CD4-positive, alpha-beta T cell treated with Interleukin-17A for 1 hour (primary cell): ENCODE data around the gene IL2RA.
A peak's percentile ranks its signal among the peaks of the same experiment; 100 is the strongest.

ENCODE experiments used
- DNase-seq: peaks from one replicate; pipeline ENCODE4 v3.0.0-alpha.2; 2020

The IL2RA gene

GRCh38 chr10:6037422-6037821, 24.7 kb downstream of the IL2RA start:
- no peak for DNase-seq

GRCh38 chr10:6036861-6037321, 25.3 kb downstream of the IL2RA start:
- DNase-seq: peak; percentile 39

DNA sequence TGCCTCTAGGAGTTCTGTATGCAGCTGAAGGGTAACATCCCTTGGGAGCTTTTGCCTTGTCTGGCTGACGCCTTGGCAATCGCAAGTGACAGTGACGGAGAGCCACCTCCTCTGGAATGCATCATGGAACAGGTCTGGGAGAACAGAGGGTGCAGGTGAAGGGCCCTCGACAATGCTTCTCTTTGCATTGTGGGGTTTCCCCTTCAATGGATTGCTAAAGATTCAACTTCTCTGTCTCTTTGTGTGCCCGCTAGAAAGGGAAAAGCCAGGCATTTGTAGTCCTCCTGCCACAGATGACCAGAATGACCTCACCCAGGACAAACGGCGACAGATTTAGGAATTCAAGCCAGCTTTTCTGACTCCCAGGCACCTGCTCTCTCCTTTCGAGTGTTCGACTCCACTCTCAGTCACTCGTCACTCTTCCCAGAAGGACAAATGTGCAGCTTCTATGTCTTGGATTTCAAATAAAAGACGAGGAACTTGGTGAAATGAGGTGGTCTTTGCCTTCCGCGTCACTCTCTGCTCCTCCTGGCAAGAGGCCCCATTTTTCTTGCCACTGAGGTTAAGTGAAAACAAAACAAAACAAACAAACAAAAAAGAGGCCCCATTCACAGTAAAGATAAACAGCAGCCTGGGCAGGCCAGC, 26.1 kb downstream of the IL2RA start:
- DNase-seq: no peak

GRCh38 chr10:6035101-6035834, 26.9 kb downstream of the IL2RA start:
- no peak for DNase-seq

GRCh38 chr10:6034371-6034770, 27.8 kb downstream of the IL2RA start:
- no peak for DNase-seq

- no peak for DNase-seq
Measured at GRCh38 chr10:6033954-6034353, 28.2 kb downstream of the IL2RA start.

DNA sequence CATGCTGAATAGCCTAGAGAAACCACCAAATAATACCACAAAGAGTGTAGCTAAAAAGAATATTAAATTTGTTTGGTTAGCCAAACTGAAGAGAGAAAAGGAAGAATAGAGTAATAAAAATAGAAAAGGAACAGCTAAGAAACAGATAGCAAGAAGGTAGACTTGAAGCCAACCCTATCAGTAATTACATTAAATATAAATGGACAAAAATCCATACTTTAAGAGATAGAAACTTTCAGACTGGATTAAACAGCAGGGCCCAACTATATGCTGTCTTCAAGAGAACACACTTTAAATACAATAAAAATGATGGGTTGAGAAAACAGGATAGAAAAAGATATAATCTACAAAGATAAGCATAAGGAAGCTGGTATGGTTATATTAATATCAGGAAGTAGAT, 31.2 kb downstream of the IL2RA start:
- no peak for DNase-seq

GRCh38 chr10:6030217-6030616, 31.9 kb downstream of the IL2RA start:
- DNase-seq: no peak

DNA sequence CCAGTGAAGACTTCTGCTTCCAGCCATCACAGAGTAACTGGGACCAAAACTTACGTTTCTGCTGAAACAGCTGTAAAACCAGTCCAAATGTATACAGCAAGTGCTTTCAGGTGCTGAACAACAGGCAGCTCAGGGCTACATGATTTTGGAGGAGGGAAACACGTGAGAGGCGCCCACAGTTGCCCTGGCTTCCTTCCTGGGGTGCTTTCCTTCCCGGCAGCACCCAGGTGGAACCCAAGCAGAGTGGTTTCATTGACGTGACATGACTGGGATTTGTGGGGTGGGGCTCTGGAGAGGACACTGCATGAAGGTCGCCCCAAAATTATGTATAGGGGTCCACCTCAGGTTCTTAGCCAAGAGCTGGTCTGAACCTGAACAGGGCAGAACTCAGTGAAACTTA, 34.2 kb downstream of the IL2RA start:
- no peak for DNase-seq

GRCh38 chr10:6025683-6026255, 36.4 kb downstream of the IL2RA start:
- DNase-seq: no peak

- no peak for DNase-seq
Measured at GRCh38 chr10:6024334-6024682, 37.9 kb downstream of the IL2RA start.

DNA sequence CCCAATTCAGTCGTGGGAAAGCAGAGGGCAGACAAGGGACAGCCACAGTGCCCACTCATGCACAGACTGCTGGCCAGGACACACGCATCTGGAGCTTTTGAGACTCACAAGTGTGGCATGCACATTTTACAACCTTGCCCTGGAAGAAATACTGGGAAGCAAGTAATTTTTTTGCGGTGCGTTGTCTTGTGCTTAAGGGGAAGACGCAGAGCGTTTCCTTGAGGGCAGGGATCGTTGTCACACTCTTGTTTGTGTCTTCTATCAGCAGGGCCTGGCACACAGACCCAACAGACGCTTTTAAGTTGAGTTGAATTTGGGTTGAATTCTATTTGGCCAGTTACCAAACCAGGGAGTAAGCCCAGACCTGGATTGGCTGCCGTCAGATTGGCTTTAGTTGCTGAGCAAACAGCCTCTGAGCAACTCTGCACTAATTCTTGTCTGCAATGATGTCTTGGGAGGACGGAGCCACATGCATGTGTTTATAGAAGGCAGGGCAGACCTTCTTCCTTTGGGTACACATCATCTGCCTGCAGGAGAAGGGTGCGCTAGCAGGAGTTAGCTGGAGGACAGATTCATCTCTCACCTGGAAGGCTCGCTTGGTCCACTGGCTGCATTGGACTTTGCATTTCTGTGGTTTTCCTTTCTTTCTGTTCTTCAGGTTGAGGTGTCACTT, 38.4 kb downstream of the IL2RA start:
- no peak for DNase-seq

DNA sequence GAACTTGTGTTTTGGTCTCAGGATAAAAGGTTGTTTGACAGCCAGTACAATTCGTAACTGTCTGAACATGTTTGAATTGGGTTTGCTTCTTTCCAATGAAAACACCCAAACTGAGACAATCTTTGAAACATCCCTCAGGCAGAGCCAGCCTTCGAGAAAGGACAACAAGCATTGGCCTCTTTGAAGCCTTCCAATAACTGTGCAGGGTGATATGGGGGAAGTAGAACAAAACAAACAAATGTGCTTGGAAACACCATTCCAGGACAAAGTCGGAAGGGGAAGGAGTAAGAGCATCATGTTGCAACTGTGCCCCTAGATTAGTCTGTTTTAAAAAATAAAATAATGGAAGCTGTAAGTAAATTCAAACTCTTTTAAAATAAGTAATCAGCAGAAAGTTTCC, 39.5 kb downstream of the IL2RA start:
- no peak for DNase-seq

- DNase-seq: no peak
Measured at GRCh38 chr10:6020826-6021225, 41.3 kb downstream of the IL2RA start.

GRCh38 chr10:6019796-6020195, 42.4 kb downstream of the IL2RA start:
- DNase-seq: no peak

GRCh38 chr10:6019010-6019782, 43.0 kb downstream of the IL2RA start:
- no peak for DNase-seq

GRCh38 chr10:6018422-6018821, 43.7 kb downstream of the IL2RA start:
- no peak for DNase-seq

GRCh38 chr10:6017781-6018354, 44.3 kb downstream of the IL2RA start:
- DNase-seq: no peak

DNA sequence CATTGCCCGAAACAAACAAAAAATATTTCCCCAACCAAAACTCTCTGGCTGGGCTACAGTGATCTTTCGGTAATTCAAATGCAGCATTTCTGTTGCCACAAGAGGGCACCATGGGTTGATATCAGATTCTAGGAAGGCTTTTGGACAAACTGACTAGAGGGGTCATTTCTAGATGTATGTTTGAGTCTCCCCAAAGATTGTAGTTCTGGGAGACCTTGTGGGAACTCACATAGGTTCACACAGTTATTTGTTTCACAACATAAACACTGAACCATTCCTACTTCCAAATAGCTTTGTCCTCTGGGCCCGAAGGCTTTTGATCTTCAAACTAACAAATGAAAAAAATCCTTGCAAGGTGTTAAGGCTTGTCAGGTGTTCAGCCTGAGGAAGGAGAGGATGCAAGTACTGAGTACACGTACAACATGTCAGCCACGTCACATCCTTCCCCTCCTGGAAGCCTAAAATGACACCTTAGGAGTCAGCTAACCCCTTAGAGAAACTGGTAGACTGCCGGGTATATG, 47.9 kb downstream of the IL2RA start:
- DNase-seq: peak; percentile 82

- no peak for DNase-seq
Measured at GRCh38 chr10:6013413-6014192, 48.6 kb downstream of the IL2RA start.

DNA sequence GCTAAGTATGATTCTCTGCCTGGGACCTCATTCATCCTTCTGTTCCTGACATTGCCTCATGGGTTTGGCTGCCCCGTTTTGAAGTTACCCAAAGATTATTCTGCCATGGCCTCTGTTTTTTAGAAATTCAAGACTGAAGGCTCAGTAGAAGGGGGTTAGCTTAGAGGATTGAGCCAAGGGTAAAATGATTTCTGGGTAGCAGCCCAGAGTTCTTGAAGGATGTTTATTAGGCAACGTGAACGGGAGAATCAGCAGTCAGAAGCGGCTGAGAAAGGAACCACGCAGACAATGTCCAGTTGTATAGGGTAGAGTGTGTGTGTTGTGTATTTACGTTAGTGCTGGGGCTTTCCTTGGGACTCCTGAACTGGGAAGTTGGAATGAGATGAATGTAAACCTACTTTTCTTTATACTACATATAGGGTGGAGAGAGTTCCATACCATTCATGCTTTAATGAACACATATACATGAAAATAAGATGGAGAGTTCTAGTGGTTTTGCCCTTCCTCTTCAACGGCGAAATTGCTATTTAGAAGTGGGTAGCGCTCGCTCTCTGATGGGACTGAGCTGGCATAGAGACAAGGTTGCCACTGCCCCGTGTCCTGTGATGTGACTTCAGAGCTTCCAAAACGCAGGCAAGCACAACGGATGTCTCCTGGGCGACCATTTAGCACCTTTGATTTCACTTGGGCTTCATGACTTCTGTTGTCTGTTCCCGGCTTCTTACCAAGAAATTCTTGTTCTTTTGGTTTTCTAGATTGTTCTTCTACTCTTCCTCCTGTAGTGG, 49.9 kb downstream of the IL2RA start:
- no peak for DNase-seq
